GM19025 (cell line): ENCODE measurements around the gene DMBX1.

ENCODE experiments used
- ATAC-seq: cut with Tn5 transposase; IDR thresholded peaks from one replicate; pipeline ENCODE4 v1.9.1; 2021; ENCODE audit warnings: mild to moderate bottlenecking, low read depth, moderate library complexity; ENCODE audit not compliant: unreplicated experiment

DMBX1 gene

DNA sequence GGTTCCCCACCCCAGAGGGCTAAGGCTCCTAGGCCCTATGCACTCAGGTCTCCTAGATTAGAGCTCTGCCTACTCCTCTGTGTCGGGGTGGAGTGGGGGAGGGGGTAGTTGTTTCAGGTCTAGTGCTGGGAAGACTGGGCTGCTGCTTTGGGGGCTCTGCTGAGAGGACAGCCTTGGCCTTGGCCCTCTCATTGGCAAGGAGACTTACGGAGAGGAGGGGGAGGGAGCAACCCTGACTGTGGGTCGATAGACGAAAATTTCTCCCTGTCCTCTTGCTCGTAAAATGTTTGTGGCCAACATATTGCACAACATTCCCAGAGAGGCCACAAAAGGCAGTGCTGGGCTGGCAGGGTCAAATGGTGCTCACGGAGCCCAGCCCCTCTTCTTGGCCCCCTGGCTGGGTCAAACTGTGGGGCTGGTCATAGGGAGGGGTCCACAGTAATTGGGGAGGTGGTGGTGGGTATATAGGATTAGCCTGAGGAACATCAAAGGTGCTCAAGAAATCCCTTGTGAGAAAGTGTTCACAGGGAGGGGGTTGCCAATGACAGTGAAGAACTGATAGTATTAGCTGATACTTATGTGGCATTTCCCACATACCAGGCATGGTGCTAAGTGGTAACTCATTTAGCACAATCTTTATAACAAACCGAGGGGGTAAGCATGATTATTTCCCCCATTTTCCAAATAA lies 8.5 kb upstream of the DMBX1 start:
- no peak for ATAC-seq

DNA sequence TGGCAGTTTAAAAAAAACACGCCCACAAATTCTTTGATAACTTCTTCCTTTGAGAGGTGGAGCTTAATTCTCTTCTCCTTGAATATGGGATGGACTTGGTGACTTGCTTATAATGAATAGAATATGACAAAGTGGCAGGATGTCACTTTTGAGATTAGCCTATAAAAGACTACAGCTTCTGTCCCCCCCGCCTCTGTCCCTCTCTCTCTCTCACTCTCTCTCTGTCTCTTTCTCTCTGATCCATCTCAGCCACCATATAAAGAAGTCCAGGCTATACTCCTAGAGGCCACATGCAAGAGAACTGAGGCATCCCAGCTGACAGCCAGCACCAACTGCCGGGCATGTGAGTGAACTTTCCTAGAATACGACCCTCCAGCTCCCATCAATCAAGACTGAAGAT lies 7.7 kb upstream of the DMBX1 start:
- no peak for ATAC-seq

DNA sequence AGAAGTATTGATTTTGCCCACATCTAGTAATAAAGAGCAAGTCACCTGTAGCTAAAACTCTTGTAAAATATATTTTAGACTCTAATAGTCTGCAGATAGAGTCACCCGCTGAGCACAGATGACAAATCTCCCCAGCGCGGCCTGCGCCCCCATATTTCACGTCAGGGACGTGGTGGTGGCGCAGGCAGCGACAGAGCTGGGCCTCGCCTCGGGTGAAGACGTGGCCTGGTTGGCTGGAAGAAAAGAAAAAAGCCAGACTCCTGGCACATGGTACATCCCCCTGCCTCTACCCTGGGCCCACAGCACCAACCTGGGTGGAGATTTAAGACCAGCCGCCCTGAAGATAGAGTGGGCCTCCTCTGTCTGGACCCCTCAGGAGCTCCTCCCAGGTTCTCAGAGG lies 6.0 kb upstream of the DMBX1 start:
- ATAC-seq: no peak

DNA sequence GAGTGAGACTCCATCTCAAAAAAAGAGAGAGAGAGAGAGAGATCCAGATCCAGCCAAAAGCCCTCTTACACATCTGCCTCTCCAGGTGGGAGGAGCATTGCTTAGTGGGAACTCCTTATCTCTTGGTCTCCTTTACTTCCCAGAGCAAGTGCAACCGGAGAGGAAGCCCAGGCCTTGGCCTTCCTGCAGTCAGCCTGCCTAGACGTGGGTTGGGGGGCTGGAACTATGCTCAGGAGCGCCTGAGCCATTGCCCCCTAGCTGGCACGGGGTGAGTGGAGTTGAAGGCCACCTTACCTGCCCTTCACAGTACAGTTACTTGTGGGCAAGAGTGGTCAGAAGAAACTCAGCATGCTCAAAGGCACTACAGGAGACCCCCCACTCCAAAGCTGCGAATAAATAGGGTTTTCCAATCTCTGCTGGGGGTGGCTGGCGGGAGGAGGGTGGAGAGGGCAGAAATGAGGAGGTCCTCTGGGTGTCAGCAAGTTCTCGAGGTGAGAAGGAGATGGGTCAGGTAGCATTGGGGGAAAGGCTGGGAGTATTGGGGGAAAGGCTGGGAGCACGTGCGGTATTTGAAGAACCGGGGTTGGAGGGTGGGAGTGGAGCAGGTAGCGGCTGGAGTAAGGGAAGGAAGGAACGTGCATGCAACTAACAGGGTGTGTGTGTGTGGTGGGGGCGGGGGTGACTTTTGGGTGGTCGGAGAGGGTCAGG lies 4.7 kb upstream of the DMBX1 start:
- ATAC-seq: no peak

DNA sequence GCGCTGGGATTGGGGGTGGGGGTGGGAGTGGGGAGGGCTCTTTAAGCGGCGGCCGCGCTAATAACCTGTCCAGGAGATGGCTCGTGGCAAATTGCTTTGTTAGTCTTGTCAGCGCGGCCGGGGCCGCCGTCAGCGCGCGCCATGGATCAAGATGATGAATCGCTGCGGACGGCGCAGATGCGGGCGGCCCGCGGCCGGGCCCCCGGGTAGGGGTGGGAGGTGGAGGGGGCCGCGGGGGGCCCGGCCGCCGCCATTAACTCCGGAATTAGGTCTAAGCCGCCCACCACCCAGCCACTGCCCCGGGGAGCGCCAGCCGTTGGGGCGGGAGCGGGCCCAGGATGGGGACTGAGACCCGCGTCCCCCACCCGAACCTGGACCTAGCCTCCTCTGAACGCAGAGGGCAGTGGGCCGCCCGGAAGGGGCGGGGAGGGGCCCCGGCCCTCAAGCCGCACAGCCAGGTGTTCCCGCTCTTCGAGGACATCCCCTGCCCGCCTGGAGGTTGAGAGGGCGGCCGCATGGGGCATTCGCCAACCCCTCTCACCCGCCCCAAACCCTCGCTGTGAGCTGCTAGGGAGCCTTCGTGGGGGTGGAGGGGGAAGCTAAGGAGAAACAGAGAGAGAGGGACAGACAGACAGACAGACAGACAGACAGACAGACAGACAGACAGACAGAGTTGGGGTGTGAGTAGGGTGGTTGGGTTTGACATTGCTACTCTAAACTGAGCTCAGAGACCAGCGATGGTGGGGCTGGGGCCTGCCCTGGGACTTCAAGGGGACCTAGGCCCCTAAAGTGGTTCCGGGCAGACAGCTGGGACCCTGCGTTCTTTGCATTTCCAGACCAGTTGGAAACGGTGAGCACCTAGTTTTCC lies 3.8 kb upstream of the DMBX1 start:
- ATAC-seq: no peak

- ATAC-seq: no peak
These were observed 3.1 kb upstream of the DMBX1 start for GRCh38 chr1:46486432-46487015.

DNA sequence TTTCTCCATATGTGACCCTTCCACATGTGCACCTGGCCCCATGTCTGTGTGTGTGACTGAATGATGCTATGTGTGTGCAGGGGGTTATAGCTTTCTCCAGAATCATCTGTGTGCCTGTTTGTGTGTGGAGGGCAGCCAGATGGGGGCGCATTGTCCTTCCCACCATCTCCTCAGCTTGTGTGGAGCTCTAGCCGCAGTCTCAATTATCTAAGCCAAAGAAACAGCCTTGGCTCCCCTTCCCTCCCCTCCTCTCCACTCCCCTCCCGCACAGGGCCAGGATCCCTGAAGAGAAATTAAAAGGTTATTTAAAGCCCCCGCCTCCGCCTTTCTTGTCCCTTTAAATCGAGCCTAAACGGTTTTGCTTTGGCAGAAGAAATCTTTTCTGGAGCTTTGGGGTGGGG lies 1.8 kb upstream of the DMBX1 start:
- no peak for ATAC-seq

GRCh38 chr1:46488343-46489168 lies 1.1 kb upstream of the DMBX1 start:
- no peak for ATAC-seq

DNA sequence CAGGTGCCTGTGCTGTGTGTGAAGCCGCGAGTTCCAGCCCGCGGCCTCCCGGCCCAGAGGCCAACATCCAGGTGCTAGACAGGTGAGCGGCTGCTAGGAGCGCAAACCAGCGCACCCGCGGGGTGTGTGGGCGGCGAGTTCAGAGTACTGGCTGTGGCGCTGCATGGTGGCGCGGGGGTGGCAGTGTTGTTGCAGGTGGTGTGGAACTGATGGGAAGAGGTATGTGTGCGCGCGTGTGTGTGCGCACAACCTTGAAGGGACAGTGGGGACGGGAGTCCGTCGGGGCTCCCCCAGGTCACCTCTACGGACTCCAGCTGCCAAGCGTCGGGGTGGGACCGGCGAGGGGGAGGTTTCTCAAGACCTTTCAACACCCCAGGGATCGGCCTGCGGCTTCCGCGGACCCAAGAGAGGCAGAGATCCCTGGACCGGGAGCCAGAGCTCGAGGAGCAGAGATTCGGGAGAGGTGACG lies 433 bp upstream of the DMBX1 start:
- ATAC-seq: no peak

- ATAC-seq: no peak
These were observed 695 bp downstream of the DMBX1 start for GRCh38 chr1:46490406-46490655.

- no peak for ATAC-seq
These were observed 1.2 kb downstream of the DMBX1 start for GRCh38 chr1:46490656-46491442.

GRCh38 chr1:46491443-46492268 lies 2.0 kb downstream of the DMBX1 start:
- ATAC-seq: no peak

- no peak for ATAC-seq
These were observed 2.7 kb downstream of the DMBX1 start for GRCh38 chr1:46492269-46492853.

DNA sequence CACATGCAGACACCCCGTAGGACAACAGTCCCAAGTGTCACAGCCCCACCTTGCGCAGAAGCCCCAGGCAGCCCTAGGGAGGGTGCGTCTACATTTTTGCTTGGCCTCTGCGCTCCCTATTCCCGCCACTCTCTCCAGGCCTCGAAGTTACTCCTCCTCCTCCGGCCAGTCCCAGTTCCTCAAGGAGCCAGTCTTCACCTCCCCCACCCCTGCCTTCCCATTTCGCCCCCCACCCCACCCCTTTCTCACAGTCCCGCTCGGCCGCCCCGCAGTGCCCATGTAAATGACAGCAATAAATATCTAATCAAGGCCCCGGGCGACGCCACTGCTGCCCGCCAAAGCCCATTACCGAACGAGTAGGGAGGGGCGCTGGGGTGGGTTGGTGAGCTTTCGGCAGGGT lies 3.2 kb downstream of the DMBX1 start:
- no peak for ATAC-seq

- ATAC-seq: no peak
These were observed 3.8 kb downstream of the DMBX1 start for GRCh38 chr1:46493316-46494032.

- ATAC-seq: no peak
These were observed 5.3 kb downstream of the DMBX1 start for GRCh38 chr1:46494910-46495309.

DNA sequence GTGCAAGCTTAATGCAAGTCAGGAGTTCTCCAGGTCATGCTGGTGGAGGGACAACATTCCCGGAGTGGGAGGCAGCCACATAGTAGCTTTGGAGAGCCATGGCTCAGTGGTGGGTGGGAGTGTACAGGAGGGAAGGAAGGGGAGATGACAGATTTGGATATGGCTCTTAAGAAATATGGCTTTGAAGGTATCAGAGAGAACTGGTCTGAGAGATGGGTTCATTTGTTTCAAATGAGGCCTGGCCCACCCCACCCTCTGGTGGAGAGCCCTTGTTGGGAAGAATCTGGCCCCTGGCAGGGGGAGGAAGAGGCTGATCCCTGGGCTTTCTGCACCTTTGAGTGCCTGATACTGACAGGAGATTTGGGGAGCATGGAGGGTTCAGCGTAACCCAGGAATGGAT lies 6.1 kb downstream of the DMBX1 start:
- ATAC-seq: no peak

GRCh38 chr1:46496505-46496904 lies 6.9 kb downstream of the DMBX1 start:
- ATAC-seq: no peak
